ENCODE measurements around the gene SCYL3.

- TF ChIP-seq CTCF (conservative IDR thresholded peaks at IDR 0.05; ENCODE audit: low read depth in 2 of 2) (no peak), EZH2phosphoT487 (IDR thresholded peaks at IDR 0.05; ENCODE audit: unreplicated experiment) (no peak), EZH2 (IDR thresholded peaks at IDR 0.05; ENCODE audit: low read depth, unreplicated experiment) (no peak), POLR2AphosphoS5 (IDR thresholded peaks at IDR 0.05; ENCODE audit: low read depth) (no peak), REST (IDR thresholded peaks at IDR 0.05; ENCODE audit: unreplicated experiment) (no peak), CREB1 (CRISPR knock-in tag; IDR thresholded peaks at IDR 0.05; ENCODE audit: low read depth) (no peak), JUNB (IDR thresholded peaks at IDR 0.05; ENCODE audit: unreplicated experiment) (no peak), ZNF331 (CRISPR knock-in tag; IDR thresholded peaks at IDR 0.05; ENCODE audit: low read depth) (no peak)
Measured at GRCh38 chr1:169866577-169866976, 27.1 kb downstream of the SCYL3 start.
